GM19463 (cell line): ENCODE measurements around the gene TCHHL1.

ENCODE experiments used
- ATAC-seq: cut with Tn5 transposase; IDR thresholded peaks from one replicate; pipeline ENCODE4 v1.9.1; 2021; ENCODE audit warnings: mild to moderate bottlenecking, moderate library complexity; ENCODE audit not compliant: unreplicated experiment

The TCHHL1 gene

GRCh38 chr1:152039886-152040285 lies 49.0 kb downstream of the TCHHL1 start:
- no peak for ATAC-seq

GRCh38 chr1:152039461-152039860 lies 49.4 kb downstream of the TCHHL1 start:
- no peak for ATAC-seq

- no peak for ATAC-seq
Measured at GRCh38 chr1:152038871-152039270, 50.0 kb downstream of the TCHHL1 start.

GRCh38 chr1:152036267-152037216 lies 52.3 kb downstream of the TCHHL1 start, which contains the start of gene S100A11:
Gene S100A11, minus strand, starts transcription at chr1:152037004. Its CDS starts 89 bp downstream, at chr1:152036915.
- ATAC-seq: peak; percentile 75

- no peak for ATAC-seq
Measured at GRCh38 chr1:152035539-152036266, 53.2 kb downstream of the TCHHL1 start.

- ATAC-seq: peak; percentile 40
Measured at GRCh38 chr1:152034654-152035538, 54.0 kb downstream of the TCHHL1 start.

GRCh38 chr1:152034324-152034653 lies 54.6 kb downstream of the TCHHL1 start:
- ATAC-seq: peak; percentile 2
